GM12891 (cell line): Measurements from ENCODE around the gene IFITM5.

ENCODE experiments used
- POLR2A ChIP-seq: IDR thresholded peaks from 2 replicates; pipeline ENCODE4 v1.6.1; 2011; ENCODE audit warnings: low read depth, low read length, control low read depth
- POLR2AphosphoS5 ChIP-seq: IDR thresholded peaks from 2 replicates; pipeline ENCODE4 v1.6.1; 2011; ENCODE audit warnings: low read depth, low read length, control low read depth
- SPI1 ChIP-seq: IDR thresholded peaks from 2 replicates; pipeline ENCODE4 v1.6.1; 2011; ENCODE audit warnings: low read depth, low read length, control low read depth
- TAF1 ChIP-seq: IDR thresholded peaks from 2 replicates; pipeline ENCODE4 v1.6.1; 2011; ENCODE audit warnings: low read depth, low read length, control low read depth

DNA sequence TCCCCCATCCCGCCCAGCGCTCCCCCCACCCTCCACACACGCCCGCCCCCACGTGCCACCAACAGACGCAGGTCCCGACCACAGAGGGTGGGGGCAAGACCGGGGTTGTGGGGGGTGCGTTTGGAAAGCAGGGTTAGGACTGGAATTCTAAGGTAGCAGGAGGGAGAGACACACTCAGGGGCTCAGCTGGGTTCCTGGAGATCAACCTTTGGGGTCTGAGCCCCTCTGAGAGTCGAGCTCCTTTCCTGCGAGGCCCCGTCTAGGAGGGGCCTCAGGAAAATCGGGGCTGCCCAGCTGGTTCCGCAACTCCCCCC lies 10.0 kb downstream of the IFITM5 start:
- TF ChIP-seq POLR2A = no peak
- no peak for TF ChIP-seq SPI1
- TF ChIP-seq TAF1 = no peak
- TF ChIP-seq POLR2AphosphoS5 = no peak
